VCaP (cell line): ENCODE measurements around the gene CDH20.

Experiments
- H3K27ac ChIP-seq: fragments of 450-650 bp; 2 replicates; pipeline ENCODE4 v1.5.1; 2017
- CTCF ChIP-seq: fragments of 450-650 bp; conservative IDR thresholded peaks from 2 replicates; pipeline ENCODE4 v1.5.1; 2017; ENCODE audit warnings: mild to moderate bottlenecking, moderate library complexity

Gene CDH20

GRCh38 chr18:61554946-61555361 is 221.7 kb downstream of the CDH20 start:
- no peak overlapping the region for H3K27ac ChIP-seq
- no peak for TF ChIP-seq CTCF

DNA sequence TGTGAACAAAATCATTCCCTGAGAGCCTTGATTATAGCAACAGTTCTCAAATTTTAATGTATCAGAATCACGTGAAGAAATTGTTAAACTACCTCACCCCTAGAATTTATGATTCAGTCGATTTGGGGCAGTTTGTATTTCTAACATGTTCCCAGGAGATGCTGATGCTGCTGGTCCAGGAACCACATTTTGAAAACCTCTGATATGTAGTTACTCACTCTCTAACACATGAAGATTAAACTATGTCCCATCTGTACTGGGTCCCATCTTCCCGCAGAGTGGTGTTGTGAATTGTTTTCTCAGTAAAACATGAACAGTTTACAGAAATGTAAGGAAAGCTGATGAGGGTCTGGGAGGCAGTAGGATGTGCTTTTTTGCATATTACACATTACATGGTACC is 223.1 kb downstream of the CDH20 start:
- H3K27ac ChIP-seq, result no peak overlapping the region
- no peak for TF ChIP-seq CTCF

- H3K27ac ChIP-seq, result no peak overlapping the region
- TF ChIP-seq CTCF, result no peak
Measured at GRCh38 chr18:61556862-61557261, 223.6 kb downstream of the CDH20 start.

DNA sequence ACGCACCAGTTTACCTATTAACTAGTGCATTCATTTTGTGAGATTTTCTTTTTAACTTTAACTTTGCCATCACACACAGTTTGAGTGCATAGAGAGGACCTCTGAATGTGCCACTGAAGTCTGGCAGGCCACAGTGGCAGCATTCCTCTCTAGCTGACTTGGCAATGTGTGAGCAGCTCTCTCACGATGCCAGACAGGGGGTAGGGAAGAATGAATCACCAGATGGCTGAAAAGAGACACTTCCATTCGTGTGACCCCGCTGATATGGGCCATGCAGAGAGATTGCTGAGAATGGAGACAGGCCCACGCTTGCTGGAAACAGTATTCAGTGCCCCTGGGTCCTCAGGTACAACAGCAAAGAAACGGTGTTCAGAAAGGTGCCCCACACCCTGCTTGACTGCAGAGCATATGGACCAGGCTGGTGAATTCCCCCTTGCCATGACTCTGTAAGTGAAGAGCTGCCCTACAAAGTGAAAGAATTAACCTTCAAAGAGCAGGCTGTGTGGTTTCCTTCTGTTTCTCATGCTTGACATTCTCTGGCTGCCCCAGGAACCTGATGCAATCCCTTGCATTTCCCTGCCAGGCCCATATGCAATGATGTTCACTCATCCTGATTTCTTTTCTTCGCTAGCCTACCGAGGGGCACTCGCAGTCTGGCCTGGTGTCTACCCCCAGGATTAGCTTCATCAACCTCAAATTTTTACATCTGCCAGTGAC is 236.1 kb downstream of the CDH20 start:
- TF ChIP-seq CTCF, result no peak
- no peak overlapping the region for H3K27ac ChIP-seq

DNA sequence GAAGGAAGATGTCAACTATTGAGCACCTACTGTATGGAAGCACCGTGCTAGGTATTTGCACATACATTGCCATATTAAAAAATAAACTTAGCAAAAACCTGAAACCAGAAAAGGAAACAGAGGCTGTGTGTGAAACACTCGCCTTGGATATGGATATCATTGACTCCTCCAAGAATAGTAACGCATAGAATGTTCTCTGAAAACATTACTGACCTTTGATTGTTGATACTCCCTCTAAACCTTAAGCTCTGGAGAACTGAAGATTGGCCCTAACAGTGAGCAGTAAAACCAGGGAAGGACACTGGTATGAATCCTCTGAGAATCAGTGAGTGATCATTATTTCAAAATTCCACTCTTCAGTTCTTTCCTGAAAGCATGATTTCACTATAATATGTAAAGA is 236.8 kb downstream of the CDH20 start:
- no peak overlapping the region for H3K27ac ChIP-seq
- no peak for TF ChIP-seq CTCF

GRCh38 chr18:61572084-61572655 is 238.9 kb downstream of the CDH20 start:
- H3K27ac ChIP-seq, result no peak overlapping the region
- TF ChIP-seq CTCF, result no peak

GRCh38 chr18:61572871-61573270 is 239.6 kb downstream of the CDH20 start:
- no peak overlapping the region for H3K27ac ChIP-seq
- no peak for TF ChIP-seq CTCF
